Stimulated activated CD8-positive, alpha-beta memory T cell treated with anti-CD3 and anti-CD28 coated beads, Interleukin-12 subunit alpha, Interleukin-12 subunit beta, amount 100 ng/mL, for 4 hours (primary cell): ENCODE data around the gene ZSCAN32.

Source experiments
- DNase-seq: peaks from one replicate; pipeline ENCODE4 v3.0.0-alpha.2; 2020; ENCODE audit warnings: low read depth

The ZSCAN32 gene

DNA sequence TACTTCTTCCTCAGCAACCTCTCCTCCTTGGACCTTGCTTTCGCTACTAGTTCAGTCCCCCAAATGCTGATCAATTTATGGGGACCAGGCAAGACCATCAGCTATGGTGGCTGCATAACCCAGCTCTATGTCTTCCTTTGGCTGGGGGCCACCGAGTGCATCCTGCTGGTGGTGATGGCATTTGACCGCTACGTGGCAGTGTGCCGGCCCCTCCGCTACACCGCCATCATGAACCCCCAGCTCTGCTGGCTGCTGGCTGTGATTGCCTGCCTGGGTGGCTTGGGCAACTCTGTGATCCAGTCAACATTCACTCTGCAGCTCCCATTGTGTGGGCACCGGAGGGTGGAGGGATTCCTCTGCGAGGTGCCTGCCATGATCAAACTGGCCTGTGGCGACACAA is 44.7 kb downstream of the ZSCAN32 start:
- DNase-seq: no peak

- DNase-seq: no peak
Measured at GRCh38 chr16:3355589-3355988, 45.2 kb downstream of the ZSCAN32 start, which contains the start of gene OR2C1. OR2C1 (plus strand) TSS chr16:3355889; CDS start chr16:3355941, 52 bp downstream.

DNA sequence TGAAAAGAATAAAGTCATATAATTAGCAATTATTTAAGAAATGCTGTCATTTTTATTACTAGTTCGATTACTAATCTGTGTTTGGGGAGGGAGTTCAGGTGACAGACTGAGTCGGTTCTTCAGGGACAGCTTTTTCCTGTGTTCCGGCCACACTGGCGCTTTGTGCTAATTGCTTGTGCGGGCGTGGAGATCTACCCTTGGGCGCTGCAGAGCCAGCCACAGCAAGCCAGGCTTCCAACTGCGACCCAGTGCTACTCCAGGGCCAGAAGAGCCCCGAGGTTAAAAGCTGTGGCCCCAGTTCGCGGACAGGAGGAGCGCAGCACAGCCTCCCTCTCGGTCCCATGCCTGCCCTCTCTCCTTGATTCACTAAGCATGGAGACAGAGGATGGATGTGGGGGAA is 51.6 kb downstream of the ZSCAN32 start:
- no peak for DNase-seq

GRCh38 chr16:3348547-3349167 is 52.1 kb downstream of the ZSCAN32 start:
- no peak for DNase-seq

GRCh38 chr16:3347586-3347985 is 53.2 kb downstream of the ZSCAN32 start:
- no peak for DNase-seq

GRCh38 chr16:3346041-3346440 is 54.8 kb downstream of the ZSCAN32 start:
- no peak for DNase-seq
